Measurements from ENCODE around the gene DNAH7.

DNAH7 gene

GRCh38 chr2:195793881-195794280, 274.8 kb downstream of the DNAH7 start:
- no peak for DNase-seq

GRCh38 chr2:195782156-195782555, 286.5 kb downstream of the DNAH7 start:
- no peak for DNase-seq

GRCh38 chr2:195779491-195779890, 289.1 kb downstream of the DNAH7 start:
- DNase-seq = no peak

- no peak for DNase-seq
Observed at GRCh38 chr2:195769975-195770374, 298.7 kb downstream of the DNAH7 start.

- DNase-seq = no peak
Observed at GRCh38 chr2:195768431-195768830, 300.2 kb downstream of the DNAH7 start.

- DNase-seq = no peak
Observed at GRCh38 chr2:195766691-195767090, 301.9 kb downstream of the DNAH7 start.

- DNase-seq = no peak
Observed at GRCh38 chr2:195763866-195764265, 304.8 kb downstream of the DNAH7 start.

- DNase-seq = no peak
Observed at GRCh38 chr2:195759877-195760276, 308.8 kb downstream of the DNAH7 start.

- DNase-seq = no peak
Observed at GRCh38 chr2:195758846-195759245, 309.8 kb downstream of the DNAH7 start.

- no peak for DNase-seq
Observed at GRCh38 chr2:195756218-195756942, 312.3 kb downstream of the DNAH7 start.

GRCh38 chr2:195741191-195741590, 327.4 kb downstream of the DNAH7 start:
- DNase-seq = no peak

GRCh38 chr2:195737511-195738325, 330.9 kb downstream of the DNAH7 start:
- no peak for DNase-seq

GRCh38 chr2:195735347-195735746, 333.3 kb downstream of the DNAH7 start:
- DNase-seq = no peak

- DNase-seq = no peak
Observed at GRCh38 chr2:195734931-195735330, 333.7 kb downstream of the DNAH7 start.

GRCh38 chr2:195734395-195734794, 334.2 kb downstream of the DNAH7 start:
- DNase-seq = no peak

- DNase-seq = no peak
Observed at GRCh38 chr2:195733831-195734230, 334.8 kb downstream of the DNAH7 start.

GRCh38 chr2:195732574-195732973, 336.1 kb downstream of the DNAH7 start:
- DNase-seq = no peak

- no peak for DNase-seq
Observed at GRCh38 chr2:195730912-195731311, 337.7 kb downstream of the DNAH7 start.

GRCh38 chr2:195727106-195727505, 341.5 kb downstream of the DNAH7 start:
- DNase-seq = no peak

- no peak for DNase-seq
Observed at GRCh38 chr2:195722075-195722474, 346.6 kb downstream of the DNAH7 start.

GRCh38 chr2:195721042-195721441, 347.6 kb downstream of the DNAH7 start:
- no peak for DNase-seq

GRCh38 chr2:195716466-195716865, 352.2 kb downstream of the DNAH7 start:
- no peak for DNase-seq

- DNase-seq = no peak
Observed at GRCh38 chr2:195711478-195711877, 357.2 kb downstream of the DNAH7 start.

Measured in NCI-H1694 (cell line).